ENCODE results near the gene PPIF.

DNA sequence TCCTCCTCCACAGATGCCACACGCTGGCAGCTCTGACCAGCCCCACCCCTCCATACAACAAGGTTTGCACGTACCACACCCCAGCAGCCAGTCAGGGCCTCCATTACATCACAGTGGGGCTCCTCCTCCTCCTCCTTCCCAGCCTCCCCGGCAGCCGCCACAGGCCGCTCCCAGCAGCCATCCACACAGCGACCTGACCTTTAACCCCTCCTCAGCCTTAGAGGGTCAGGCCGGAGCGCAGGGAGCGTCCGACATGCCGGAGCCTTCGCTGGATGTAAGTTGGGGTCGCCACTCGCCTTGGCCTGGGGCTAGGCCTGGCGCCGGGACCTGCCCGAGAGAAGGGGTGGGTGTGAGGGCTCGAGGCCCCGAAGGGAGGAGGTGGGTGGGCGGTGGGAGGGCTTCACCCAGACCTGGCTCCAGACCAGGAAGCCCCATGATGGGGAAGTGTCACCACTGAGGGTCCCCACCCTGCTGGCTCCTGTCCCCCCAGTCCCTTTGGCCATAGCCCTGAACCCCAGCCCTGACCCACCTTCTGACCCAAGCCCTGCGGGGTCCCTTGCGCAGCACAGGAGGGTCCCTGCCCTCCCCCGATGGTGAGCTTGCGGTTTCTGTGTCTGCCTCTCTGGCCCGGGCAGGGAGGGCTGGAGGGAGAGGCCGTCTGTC lies 36.2 kb upstream of the PPIF start:
- TF ChIP-seq, protein P1, sequence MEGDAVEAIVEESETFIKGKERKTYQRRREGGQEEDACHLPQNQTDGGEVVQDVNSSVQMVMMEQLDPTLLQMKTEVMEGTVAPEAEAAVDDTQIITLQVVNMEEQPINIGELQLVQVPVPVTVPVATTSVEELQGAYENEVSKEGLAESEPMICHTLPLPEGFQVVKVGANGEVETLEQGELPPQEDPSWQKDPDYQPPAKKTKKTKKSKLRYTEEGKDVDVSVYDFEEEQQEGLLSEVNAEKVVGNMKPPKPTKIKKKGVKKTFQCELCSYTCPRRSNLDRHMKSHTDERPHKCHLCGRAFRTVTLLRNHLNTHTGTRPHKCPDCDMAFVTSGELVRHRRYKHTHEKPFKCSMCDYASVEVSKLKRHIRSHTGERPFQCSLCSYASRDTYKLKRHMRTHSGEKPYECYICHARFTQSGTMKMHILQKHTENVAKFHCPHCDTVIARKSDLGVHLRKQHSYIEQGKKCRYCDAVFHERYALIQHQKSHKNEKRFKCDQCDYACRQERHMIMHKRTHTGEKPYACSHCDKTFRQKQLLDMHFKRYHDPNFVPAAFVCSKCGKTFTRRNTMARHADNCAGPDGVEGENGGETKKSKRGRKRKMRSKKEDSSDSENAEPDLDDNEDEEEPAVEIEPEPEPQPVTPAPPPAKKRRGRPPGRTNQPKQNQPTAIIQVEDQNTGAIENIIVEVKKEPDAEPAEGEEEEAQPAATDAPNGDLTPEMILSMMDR (conservative IDR thresholded peaks at IDR 0.05; ENCODE audit: low read depth, low read length): no peak
- TF ChIP-seq CHD1 (IDR thresholded peaks at IDR 0.05; ENCODE audit: low read depth, low read length) (no peak), RAD21 (IDR thresholded peaks at IDR 0.05; ENCODE audit: low read length) (no peak), POLR2A (IDR thresholded peaks at IDR 0.05; ENCODE audit: low read depth, low read length) (no peak), CEBPB (IDR thresholded peaks at IDR 0.05; ENCODE audit: low read depth, low read length) (no peak), MAZ (IDR thresholded peaks at IDR 0.05; ENCODE audit: borderline replicate concordance, low read depth, low read length) (no peak), RFX5 (IDR thresholded peaks at IDR 0.05; ENCODE audit: low read depth, low read length) (no peak), BHLHE40 (IDR thresholded peaks at IDR 0.05; ENCODE audit: low read depth, low read length) (no peak), SMC3 (IDR thresholded peaks at IDR 0.05; ENCODE audit: low read depth, low read length) (no peak)
- TF ChIP-seq, protein P2, sequence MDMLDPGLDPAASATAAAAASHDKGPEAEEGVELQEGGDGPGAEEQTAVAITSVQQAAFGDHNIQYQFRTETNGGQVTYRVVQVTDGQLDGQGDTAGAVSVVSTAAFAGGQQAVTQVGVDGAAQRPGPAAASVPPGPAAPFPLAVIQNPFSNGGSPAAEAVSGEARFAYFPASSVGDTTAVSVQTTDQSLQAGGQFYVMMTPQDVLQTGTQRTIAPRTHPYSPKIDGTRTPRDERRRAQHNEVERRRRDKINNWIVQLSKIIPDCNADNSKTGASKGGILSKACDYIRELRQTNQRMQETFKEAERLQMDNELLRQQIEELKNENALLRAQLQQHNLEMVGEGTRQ (IDR thresholded peaks at IDR 0.05; ENCODE audit: low read depth, low read length): no peak
